ENCODE measurements around the gene ZFR2. TPM values are rescaled to one million over a fixed set of nuclear protein-coding genes. Genes with fewer than 3 reads are reported as not detected.
"Not testable (repeated sequence)": the region's sequence is repeated elsewhere in the genome, so short reads cannot be mapped to it uniquely, and the experiment has no call there.

Gene ZFR2
- total RNA-seq, 2 experiments from 2014 or later: 0.73 to 0.82 TPM

DNA sequence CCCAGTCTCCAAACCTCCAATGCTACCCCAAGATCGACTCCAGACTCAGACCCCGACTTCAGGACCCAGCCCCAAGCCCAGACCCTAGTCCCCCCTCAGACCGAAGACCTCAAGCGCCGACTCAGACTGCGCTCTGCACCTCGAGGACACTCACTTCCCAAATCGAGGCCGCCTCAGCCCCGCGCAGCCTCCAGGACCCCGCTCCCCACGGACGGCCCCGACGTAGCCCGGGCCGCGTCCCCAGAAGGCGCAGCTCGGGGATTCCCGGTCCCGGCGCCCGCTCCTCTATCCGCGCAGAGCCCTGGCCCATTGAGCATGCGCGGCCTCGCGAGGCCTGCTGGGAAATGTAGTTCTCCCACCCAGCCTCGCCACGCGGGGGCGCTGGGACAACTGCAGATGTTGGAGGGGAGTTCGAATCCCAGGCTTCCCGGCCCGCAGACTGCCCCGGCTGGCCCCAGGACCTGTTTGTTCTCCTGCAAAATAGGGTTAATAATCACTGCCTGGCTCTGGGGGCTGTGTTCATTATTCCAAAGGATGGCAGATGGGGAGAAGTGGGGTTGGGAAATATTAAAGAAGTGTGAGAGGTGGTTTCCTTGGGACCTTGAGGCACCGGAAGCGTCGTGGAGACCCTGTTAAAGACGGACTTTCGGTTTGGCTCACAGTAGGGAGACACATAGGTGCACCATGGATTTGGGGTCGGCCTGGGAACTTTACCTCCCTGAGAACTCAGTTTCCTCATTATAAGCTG is 107.3 kb downstream of the ZFR2 start, which contains the start of gene APBA3:
Gene APBA3 (minus strand): TSS at position 311 of the 748 bp plus-strand sequence. CDS start 1,428 bp downstream, outside the sequence.
- H3K4me3 Mint-ChIP-seq: peak within 1 kb of the TSS; percentile 97
- peak within 1 kb of the TSS; percentile 99 to 100 for H3K27ac ChIP-seq (ENCODE audit: low read depth in 1 of 2, low read length in 2 of 2)
- intact Hi-C loops (cut with DNase I, micrococcal nuclease): loop anchor here (1.0 to 10.0 kb wide), 8 partner anchors 36 to 421 kb away; partner anchors contain the start of genes EEF2 (in 2 of the 2), ANKRD24 (in 1 of the 2), PIP5K1C (in 1 of the 2) and SIRT6 (in 1 of the 2)
- H3K4me1 ChIP-seq (ENCODE audit: insufficient read depth, low read length): peaks cover 66% of the 10 kb centered on the region
- TF ChIP-seq, protein P1, sequence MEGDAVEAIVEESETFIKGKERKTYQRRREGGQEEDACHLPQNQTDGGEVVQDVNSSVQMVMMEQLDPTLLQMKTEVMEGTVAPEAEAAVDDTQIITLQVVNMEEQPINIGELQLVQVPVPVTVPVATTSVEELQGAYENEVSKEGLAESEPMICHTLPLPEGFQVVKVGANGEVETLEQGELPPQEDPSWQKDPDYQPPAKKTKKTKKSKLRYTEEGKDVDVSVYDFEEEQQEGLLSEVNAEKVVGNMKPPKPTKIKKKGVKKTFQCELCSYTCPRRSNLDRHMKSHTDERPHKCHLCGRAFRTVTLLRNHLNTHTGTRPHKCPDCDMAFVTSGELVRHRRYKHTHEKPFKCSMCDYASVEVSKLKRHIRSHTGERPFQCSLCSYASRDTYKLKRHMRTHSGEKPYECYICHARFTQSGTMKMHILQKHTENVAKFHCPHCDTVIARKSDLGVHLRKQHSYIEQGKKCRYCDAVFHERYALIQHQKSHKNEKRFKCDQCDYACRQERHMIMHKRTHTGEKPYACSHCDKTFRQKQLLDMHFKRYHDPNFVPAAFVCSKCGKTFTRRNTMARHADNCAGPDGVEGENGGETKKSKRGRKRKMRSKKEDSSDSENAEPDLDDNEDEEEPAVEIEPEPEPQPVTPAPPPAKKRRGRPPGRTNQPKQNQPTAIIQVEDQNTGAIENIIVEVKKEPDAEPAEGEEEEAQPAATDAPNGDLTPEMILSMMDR (IDR thresholded peaks at IDR 0.05): peak; percentile 89
- H3K9me3 ChIP-seq (ENCODE audit: control insufficient read depth in 1 of 2, insufficient read depth in 1 of 2, low read length in 2 of 2): no peaks in the 10 kb centered on the region
- H3K4me3 ChIP-seq (ENCODE audit: low read length): peak within 1 kb of the TSS; percentile 99
- H3K4me1 Mint-ChIP-seq (ENCODE audit: low read depth): peaks cover 35% of the 10 kb centered on the region
- CTCF ChIA-PET: interaction anchor here (0.6 to 4.9 kb wide), 7 partner anchors 13 to 485 kb away, joined by 3 to 35 read pairs (median 5); partner anchors contain the start of gene YJU2
- no peaks in the 10 kb centered on the region for H3K9me3 Mint-ChIP-seq
- peak within 1 kb of the TSS; percentile 100 for H3K27ac Mint-ChIP-seq
- peaks cover 42% of the 10 kb centered on the region for H3K36me3 Mint-ChIP-seq (ENCODE audit: low read depth)
- no peaks in the 10 kb centered on the region for H3K27me3 ChIP-seq (ENCODE audit: control insufficient read depth in 1 of 2, insufficient read depth in 2 of 2, low read length in 2 of 2)
- POLR2A ChIA-PET: interaction anchor here (0.6 to 4.7 kb wide), 25 partner anchors 8 to 1208 kb away, joined by 3 to 60 read pairs (median 8); partner anchors contain the start of genes DAPK3, EEF2, KDM4B and YJU2
- no peaks in the 10 kb centered on the region for H3K27me3 Mint-ChIP-seq
- DNase-seq (peak; percentile 88 to 97 (median 95)), ATAC-seq (ENCODE audit: poor library complexity) (peak; percentile 43)
- H3K36me3 ChIP-seq (ENCODE audit: insufficient read depth, low read length): peaks cover 40% of the 10 kb centered on the region

- H3K4me3 ChIP-seq (ENCODE audit: low read length): peak overlapping the region; percentile 99
- H3K9me3 ChIP-seq (ENCODE audit: control insufficient read depth in 1 of 2, insufficient read depth in 1 of 2, low read length in 2 of 2): no peaks in the 10 kb centered on the region
- peak overlapping the region; percentile 90 to 97 for H3K27ac ChIP-seq (ENCODE audit: low read depth in 1 of 2, low read length in 2 of 2)
- intact Hi-C loops (cut with DNase I, micrococcal nuclease): loop anchor here (1.0 to 10.0 kb wide), 6 partner anchors 36 to 421 kb away; partner anchors contain the start of genes EEF2 (in 2 of the 2), ANKRD24 (in 1 of the 2) and SIRT6 (in 1 of the 2)
- CTCF ChIA-PET: interaction anchor here (0.6 to 4.9 kb wide), 4 partner anchors 12 to 227 kb away, joined by 4 to 35 read pairs (median 10); no protein-coding TSS in a partner anchor
- TF ChIP-seq, protein P1 (IDR thresholded peaks at IDR 0.05): no peak
- ATAC-seq (ENCODE audit: poor library complexity) (no peak), DNase-seq (peak in 5 of 14 experiments; percentile 20 to 69 (median 58))
- Mint-ChIP-seq H3K4me1 (ENCODE audit: low read depth) (peaks cover 33% of the 10 kb centered on the region), H3K36me3 (ENCODE audit: low read depth) (peaks cover 41% of the 10 kb centered on the region), H3K27ac (peak overlapping the region; percentile 100), H3K27me3 (no peaks in the 10 kb centered on the region), H3K9me3 (no peaks in the 10 kb centered on the region), H3K4me3 (peak overlapping the region; percentile 97)
- H3K27me3 ChIP-seq (ENCODE audit: control insufficient read depth in 1 of 2, insufficient read depth in 2 of 2, low read length in 2 of 2): no peaks in the 10 kb centered on the region
- H3K36me3 ChIP-seq (ENCODE audit: insufficient read depth, low read length): peaks cover 36% of the 10 kb centered on the region
- H3K4me1 ChIP-seq (ENCODE audit: insufficient read depth, low read length): peaks cover 60% of the 10 kb centered on the region
- POLR2A ChIA-PET: interaction anchor here (0.6 to 4.7 kb wide), 10 partner anchors 19 to 224 kb away, joined by 3 to 60 read pairs (median 28); partner anchors contain the start of gene EEF2
Observed at GRCh38 chr19:3760871-3761361, 107.9 kb downstream of the ZFR2 start.

- Mint-ChIP-seq H3K27me3 (no peaks in the 10 kb centered on the region), H3K4me3 (peak overlapping the region; percentile 54), H3K36me3 (ENCODE audit: low read depth) (peaks cover 51% of the 10 kb centered on the region), H3K4me1 (ENCODE audit: low read depth) (peaks cover 36% of the 10 kb centered on the region), H3K27ac (peak overlapping the region; percentile 100), H3K9me3 (no peaks in the 10 kb centered on the region)
- Histone ChIP-seq H3K9me3 (ENCODE audit: control insufficient read depth in 1 of 2, insufficient read depth in 1 of 2, low read length in 2 of 2) (no peaks in the 10 kb centered on the region), H3K36me3 (ENCODE audit: insufficient read depth, low read length) (peaks cover 30% of the 10 kb centered on the region), H3K4me3 (ENCODE audit: low read length) (no peak overlapping the region), H3K4me1 (ENCODE audit: insufficient read depth, low read length) (peaks cover 58% of the 10 kb centered on the region), H3K27ac (ENCODE audit: low read depth in 1 of 2, low read length in 2 of 2) (no peak overlapping the region), H3K27me3 (ENCODE audit: control insufficient read depth in 1 of 2, insufficient read depth in 2 of 2, low read length in 2 of 2) (no peaks in the 10 kb centered on the region)
- intact Hi-C loops (cut with DNase I, micrococcal nuclease): loop anchor here (2.0 to 10.0 kb wide), 4 partner anchors 37 to 325 kb away; partner anchors contain the start of gene EEF2 (in 2 of the 2)
- ChIA-PET POLR2A (interaction anchor here (0.7 to 4.7 kb wide), 3 partner anchors 18 to 62 kb away, joined by 3 to 46 read pairs (median 4); no protein-coding TSS in a partner anchor), CTCF (no interaction called here)
- TF ChIP-seq, protein P1 (IDR thresholded peaks at IDR 0.05): no peak
- DNase-seq: no peak
- ATAC-seq (ENCODE audit: poor library complexity): no peak
Observed at GRCh38 chr19:3759482-3760254, 109.2 kb downstream of the ZFR2 start.

GRCh38 chr19:3758297-3758696 is 110.5 kb downstream of the ZFR2 start:
- H3K9me3 Mint-ChIP-seq; intact Hi-C loops (cut with DNase I, micrococcal nuclease); H3K27ac Mint-ChIP-seq; H3K27me3 ChIP-seq (ENCODE audit: control insufficient read depth in 1 of 2, insufficient read depth in 2 of 2, low read length in 2 of 2); H3K9me3 ChIP-seq (ENCODE audit: control insufficient read depth in 1 of 2, insufficient read depth in 1 of 2, low read length in 2 of 2); H3K4me3 Mint-ChIP-seq; DNase-seq; H3K27me3 Mint-ChIP-seq; H3K27ac ChIP-seq (ENCODE audit: low read depth in 1 of 2, low read length in 2 of 2); CTCF ChIA-PET; H3K4me3 ChIP-seq (ENCODE audit: low read length); ATAC-seq (ENCODE audit: poor library complexity); POLR2A ChIA-PET: not testable (repeated sequence)
- peaks cover 32% of the 10 kb centered on the region for H3K36me3 ChIP-seq (ENCODE audit: insufficient read depth, low read length)
- H3K4me1 Mint-ChIP-seq (ENCODE audit: low read depth): peaks cover 35% of the 10 kb centered on the region
- peaks cover 59% of the 10 kb centered on the region for H3K36me3 Mint-ChIP-seq (ENCODE audit: low read depth)
- peaks cover 51% of the 10 kb centered on the region for H3K4me1 ChIP-seq (ENCODE audit: insufficient read depth, low read length)
